GDM1 (cell line): ENCODE results near the gene PCDHGC4.

Experiments
- DNase-seq: peaks from one replicate; lab custom pipeline; 2025; lab: John Stamatoyannopoulos, UW

The PCDHGC4 gene

DNA sequence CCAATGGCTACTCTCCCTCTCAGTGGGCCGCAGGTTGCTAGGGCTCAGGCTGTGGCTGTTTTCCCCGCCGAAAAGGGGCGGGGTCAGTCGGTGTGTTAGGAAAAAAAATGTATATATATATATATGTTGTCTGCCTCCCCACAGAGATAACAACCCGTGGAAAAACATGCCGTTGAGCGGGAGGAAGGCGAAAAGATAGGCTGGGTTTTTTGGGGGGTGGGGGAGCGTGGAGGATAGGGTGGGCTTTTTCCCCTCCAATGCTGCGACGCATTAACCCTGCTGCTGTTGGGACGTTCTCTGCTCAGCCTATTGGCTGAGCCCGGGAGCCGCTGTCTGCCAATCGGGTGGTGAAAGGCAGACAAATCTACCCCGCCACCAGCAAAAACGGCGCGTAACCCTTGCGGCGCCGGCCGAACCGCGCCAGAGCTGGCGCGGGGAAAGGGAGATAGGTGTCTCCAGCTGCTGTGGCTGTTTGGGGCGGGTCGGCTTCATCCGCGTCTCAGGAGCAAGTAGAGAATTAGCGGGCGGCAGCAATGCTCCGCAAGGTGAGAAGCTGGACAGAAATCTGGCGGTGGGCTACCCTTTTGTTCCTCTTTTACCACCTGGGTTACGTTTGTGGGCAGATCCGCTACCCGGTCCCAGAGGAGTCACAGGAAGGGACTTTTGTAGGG lies at the start of gene PCDHGC4:
PCDHGC4 (plus strand) TSS at position 390 of the 671 bp plus-strand sequence; CDS start at position 534, 144 bp downstream.
- DNase-seq = no peak

DNA sequence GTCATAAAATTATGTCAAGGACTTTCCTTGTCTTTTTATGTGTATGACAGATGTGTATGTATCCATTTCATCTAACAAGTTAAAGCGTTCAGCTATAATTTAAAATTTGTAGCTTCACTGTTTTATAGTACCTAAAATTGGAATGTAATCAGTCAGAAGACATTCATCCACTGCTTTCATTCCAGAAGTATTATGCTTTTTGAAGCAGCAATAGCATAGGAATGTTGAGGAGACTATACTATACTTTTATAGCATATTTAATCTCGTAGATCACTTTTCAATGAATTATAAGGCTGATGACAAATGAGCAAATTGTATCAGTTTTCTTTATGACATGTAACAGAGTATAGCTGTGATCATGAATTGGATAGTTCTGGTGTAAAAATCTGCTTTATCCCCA lies 47.6 kb upstream of the PCDHGC4 start:
- no peak for DNase-seq

DNA sequence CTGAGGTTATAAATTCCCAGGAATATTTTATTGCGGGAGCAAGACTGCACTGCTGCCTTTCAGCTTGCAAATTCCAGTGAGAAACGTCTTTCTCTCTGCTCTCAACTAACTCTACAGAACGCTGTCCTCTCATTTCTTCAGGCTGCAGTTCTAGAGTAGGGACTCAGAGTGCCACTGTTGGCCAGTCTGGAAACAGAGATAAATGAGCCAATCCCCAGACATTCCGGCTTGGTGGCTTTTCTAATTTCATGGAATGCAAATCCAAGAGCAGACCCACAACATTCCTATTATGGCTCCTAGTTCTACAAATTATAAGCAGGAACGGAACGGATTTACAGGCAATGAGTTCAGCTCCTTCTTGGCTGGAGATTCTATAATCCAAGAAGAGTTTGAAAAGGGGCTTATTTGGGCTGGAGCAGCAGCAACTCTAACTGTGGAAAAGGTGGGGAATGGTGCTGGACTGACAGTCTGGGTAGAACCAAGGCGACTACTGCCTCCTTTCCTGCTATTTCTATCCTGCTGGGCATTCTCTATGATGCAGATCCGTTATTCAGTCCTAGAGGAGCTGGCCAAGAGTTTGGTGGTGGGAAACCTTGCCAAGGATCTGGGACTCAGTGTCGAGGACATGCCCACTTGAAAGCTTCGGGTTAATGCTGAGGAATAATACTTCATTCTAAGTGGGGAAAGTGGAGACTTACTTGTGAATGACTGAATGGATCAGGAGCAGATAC lies 45.3 kb upstream of the PCDHGC4 start:
- DNase-seq = no peak

DNA sequence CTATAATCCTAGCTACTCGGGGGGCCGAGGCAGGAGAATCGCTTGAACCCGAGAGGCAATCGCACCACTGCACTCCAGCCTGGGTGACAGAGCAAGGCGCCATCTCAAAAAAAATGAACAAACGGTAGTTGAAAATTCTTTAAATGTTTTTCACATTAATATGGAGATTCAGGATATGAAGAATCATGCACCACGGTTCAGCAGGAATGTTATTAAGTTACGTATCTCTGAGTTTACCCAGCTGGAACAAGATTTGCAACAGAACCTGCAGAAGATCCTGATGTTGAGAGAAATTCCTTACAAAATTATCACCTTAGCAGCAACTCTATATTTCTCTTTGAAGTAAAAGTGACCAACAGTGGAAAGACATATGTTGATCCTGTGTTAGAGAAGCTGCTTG lies 44.5 kb upstream of the PCDHGC4 start:
- no peak for DNase-seq

DNA sequence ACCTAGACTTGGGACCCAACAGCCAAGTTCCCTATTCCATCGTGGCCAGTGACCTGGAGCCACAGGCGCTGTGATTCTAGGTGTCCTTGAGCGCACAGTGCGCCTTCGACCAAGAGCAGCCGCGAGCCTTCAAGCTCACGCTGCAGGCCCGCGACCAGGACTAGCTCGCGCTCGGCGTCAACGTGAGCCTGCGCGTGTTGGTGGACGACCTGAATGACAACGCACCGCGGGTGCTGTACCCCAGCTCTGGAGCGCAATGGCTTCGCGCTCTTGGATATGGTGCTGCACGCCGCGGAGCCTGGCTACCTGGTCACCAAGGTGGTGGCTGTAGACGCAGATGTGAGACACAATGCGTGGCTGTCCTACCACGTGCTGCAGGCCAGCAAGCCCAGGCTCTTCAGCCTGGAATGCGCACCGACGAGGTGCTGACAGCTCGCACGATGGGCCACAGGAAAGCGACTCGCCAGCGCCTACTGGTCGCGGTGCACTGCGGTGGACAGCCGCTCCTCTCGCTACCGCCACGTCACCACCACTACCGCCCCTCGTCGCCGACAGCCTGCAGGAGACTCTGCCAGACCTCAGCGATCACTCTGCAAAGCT lies 43.2 kb upstream of the PCDHGC4 start:
- no peak for DNase-seq

DNA sequence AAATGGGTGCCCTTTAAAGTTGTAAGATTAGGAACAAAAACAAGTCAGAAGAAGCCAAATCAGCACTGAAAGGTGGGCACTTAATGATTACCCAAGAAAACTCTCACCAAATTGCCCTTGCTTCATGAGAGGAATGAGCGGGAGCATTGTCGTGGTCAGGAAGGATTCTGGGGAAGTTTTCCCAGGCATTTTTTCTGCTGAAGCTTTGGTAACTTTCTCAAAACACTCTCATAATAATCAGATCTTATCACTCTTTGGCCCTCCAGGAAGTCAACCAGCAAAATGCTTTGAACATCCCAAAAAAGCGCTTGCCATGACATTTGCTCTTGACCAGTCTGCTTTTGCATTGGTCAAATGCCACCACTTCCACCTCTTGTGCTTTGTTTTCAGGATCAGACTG lies 19.5 kb upstream of the PCDHGC4 start:
- no peak for DNase-seq

DNA sequence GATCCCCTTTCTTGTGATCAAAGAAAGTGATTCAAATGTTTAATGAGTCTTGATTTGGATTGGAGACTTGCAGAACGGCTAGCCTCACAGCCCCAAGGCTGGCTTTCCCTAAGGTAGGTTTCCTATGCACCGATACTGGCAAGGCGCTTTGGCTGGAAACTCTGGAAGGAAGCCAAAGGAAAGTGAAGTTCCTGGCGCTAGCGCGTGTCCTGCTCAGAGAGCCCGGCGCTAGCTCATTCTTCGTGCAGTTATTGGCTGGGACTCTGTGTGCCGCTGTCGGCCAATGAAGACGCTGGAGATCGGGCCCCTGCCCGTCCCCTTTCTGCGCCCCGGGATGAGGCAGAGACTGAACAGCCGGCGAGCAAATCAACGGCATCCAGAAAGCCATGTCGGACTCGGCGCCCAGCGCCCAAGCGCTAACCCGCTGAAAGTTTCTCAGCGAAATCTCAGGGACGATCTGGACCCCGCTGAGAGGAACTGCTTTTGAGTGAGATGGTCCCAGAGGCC lies 9.2 kb upstream of the PCDHGC4 start, which contains the start of gene PCDHGC3:
PCDHGC3 (plus strand) TSS at position 342 of the 507 bp plus-strand sequence; CDS start at position 493, 151 bp downstream.
- no peak for DNase-seq

DNA sequence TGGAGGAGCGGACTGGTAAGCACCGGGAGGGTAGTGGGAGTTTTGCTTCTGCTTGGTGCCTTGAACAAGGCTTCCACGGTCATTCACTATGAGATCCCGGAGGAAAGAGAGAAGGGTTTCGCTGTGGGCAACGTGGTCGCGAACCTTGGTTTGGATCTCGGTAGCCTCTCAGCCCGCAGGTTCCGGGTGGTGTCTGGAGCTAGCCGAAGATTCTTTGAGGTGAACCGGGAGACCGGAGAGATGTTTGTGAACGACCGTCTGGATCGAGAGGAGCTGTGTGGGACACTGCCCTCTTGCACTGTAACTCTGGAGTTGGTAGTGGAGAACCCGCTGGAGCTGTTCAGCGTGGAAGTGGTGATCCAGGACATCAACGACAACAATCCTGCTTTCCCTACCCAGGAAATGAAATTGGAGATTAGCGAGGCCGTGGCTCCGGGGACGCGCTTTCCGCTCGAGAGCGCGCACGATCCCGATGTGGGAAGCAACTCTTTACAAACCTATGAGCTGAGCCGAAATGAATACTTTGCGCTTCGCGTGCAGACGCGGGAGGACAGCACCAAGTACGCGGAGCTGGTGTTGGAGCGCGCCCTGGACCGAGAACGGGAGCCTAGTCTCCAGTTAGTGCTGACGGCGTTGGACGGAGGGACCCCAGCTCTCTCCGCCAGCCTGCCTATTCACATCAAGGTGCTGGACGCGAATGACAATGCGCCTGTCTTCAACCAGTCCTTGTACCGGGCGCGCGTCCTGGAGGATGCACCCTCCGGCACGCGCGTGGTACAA lies 8.5 kb upstream of the PCDHGC4 start:
- DNase-seq = no peak

DNA sequence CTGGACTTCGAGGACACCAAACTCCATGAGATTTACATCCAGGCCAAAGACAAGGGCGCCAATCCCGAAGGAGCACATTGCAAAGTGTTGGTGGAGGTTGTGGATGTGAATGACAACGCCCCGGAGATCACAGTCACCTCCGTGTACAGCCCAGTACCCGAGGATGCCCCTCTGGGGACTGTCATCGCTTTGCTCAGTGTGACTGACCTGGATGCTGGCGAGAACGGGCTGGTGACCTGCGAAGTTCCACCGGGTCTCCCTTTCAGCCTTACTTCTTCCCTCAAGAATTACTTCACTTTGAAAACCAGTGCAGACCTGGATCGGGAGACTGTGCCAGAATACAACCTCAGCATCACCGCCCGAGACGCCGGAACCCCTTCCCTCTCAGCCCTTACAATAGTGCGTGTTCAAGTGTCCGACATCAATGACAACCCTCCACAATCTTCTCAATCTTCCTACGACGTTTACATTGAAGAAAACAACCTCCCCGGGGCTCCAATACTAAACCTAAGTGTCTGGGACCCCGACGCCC lies 7.7 kb upstream of the PCDHGC4 start:
- no peak for DNase-seq

DNA sequence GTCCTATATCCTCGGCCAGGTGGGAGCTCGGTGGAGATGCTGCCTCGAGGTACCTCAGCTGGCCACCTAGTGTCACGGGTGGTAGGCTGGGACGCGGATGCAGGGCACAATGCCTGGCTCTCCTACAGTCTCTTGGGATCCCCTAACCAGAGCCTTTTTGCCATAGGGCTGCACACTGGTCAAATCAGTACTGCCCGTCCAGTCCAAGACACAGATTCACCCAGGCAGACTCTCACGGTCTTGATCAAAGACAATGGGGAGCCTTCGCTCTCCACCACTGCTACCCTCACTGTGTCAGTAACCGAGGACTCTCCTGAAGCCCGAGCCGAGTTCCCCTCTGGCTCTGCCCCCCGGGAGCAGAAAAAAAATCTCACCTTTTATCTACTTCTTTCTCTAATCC lies 7.0 kb upstream of the PCDHGC4 start:
- DNase-seq = no peak

DNA sequence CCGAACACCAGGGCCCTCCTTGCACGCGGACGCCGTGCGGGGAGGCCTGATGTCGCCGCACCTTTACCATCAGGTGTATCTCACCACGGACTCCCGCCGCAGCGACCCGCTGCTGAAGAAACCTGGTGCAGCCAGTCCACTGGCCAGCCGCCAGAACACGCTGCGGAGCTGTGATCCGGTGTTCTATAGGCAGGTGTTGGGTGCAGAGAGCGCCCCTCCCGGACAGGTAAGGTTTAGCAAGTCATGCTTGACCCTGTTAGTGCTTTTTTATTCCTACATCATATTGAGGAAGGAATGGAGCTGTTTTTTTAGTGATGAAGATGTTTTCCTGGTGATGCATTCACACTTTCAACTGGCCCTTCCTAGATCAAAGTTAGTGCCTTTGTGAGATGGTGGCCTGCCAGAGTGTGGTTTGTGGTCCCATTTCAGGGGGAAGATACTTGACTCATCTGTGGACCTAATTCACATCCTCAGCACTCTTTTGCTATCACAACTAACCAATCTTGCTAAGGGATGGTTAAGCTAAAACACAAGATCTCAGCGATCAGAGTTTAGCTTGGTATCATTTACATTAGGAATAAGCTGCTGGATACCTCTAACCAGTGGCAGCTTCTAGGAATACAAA lies 6.4 kb upstream of the PCDHGC4 start:
- DNase-seq = no peak

DNA sequence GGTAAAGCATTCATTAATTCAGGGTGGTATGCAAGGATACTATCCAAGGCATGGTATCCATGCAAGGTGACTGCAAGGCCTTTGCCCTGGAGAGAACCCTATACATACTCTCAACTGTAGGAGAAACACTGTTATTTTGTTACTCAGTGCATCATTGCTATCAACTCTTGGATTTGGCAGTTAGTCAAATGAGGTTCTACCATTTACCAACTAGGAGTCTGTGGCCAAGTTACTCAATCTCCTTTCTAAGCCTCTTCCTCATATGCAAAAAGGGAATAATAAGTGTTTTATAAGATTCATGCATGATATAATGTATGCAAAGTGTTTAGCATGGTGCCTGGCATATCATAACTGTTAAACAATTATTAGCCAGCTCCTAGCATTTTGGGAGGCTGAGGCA lies 5.1 kb upstream of the PCDHGC4 start:
- no peak for DNase-seq

DNA sequence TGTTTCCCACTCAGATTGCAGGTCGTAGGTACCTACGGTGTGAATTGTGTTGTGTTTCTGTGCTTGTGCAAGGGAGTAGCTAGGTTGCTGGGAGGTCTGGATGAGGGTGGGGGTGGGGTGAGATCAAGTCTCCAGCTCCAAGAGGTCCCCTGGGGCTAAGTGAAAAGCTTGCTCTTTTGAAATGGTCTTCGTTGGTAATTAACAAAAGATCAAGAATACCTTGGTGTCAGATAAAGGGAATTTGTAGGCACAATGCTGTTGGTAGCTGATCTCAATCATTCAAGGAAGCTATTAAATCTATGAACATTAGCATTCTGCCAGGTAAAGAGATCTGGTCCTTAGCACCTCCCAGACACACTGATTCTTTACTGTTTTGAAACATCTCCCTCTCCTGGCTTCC lies 928 bp upstream of the PCDHGC4 start:
- DNase-seq = no peak

DNA sequence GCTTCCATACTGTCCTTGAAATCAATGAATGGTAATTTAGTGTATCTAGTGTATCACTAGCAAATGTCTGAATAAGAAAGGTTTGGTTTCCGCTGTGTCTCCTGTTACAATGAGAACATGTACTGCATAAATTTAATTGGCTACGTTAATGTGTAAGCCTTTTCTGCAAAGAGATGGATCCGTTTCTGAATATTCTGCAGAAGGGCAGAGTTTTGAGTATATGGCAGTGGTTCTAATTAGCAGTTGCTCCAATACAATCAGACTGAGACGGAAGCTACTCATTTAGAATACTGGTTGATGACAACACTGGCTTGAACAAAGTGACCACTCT lies 555 bp upstream of the PCDHGC4 start:
- DNase-seq = no peak

DNA sequence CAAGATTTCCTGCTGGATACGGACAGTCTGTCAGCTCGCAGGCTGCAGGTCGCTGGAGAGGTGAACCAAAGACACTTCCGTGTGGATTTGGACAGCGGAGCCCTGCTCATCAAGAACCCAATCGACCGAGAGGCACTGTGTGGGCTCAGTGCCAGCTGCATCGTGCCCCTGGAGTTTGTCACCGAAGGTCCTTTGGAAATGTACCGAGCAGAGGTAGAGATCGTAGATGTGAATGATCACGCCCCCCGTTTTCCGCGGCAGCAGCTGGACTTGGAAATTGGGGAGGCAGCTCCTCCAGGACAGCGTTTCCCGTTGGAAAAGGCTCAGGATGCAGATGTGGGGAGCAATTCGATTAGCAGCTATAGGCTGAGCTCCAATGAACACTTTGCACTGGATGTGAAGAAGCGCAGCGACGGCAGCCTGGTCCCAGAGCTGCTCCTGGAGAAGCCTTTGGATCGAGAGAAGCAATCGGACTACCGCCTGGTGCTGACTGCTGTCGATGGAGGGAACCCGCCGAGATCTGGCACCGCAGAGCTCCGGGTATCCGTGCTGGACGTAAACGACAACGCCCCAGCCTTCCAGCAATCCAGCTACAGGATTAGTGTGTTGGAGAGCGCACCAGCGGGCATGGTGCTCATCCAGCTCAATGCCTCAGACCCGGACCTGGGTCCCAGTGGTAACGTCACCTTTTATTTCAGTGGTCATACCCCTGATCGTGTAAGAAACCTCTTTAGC lies 658 bp downstream of the PCDHGC4 start:
- DNase-seq = no peak

DNA sequence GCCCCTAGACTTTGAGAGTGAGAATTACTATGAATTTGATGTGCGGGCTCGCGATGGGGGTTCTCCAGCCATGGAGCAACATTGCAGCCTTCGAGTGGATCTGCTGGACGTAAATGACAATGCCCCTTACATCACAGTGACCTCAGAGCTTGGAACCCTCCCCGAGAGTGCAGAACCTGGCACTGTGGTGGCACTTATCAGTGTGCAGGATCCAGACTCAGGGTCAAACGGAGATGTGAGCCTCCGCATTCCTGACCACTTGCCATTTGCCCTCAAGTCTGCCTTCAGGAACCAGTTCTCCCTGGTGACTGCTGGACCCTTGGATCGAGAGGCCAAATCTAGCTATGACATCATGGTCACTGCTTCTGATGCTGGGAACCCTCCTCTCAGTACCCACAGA lies 1.3 kb downstream of the PCDHGC4 start:
- no peak for DNase-seq

DNA sequence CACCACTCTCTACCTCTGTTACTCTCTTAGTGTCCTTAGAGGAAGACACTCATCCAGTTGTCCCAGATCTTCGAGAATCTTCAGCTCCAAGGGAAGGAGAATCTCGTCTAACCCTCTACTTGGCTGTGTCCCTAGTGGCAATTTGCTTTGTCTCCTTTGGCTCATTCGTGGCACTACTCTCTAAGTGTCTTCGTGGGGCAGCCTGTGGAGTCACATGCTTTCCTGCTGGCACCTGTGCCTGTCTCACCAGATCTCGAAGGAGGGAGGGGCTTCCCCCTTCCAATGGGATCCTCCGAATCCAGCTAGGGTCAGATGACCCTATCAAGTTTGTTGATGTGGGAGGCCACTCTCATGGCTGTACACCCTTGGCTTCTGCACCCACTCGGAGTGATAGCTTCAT lies 2.3 kb downstream of the PCDHGC4 start:
- no peak for DNase-seq

DNA sequence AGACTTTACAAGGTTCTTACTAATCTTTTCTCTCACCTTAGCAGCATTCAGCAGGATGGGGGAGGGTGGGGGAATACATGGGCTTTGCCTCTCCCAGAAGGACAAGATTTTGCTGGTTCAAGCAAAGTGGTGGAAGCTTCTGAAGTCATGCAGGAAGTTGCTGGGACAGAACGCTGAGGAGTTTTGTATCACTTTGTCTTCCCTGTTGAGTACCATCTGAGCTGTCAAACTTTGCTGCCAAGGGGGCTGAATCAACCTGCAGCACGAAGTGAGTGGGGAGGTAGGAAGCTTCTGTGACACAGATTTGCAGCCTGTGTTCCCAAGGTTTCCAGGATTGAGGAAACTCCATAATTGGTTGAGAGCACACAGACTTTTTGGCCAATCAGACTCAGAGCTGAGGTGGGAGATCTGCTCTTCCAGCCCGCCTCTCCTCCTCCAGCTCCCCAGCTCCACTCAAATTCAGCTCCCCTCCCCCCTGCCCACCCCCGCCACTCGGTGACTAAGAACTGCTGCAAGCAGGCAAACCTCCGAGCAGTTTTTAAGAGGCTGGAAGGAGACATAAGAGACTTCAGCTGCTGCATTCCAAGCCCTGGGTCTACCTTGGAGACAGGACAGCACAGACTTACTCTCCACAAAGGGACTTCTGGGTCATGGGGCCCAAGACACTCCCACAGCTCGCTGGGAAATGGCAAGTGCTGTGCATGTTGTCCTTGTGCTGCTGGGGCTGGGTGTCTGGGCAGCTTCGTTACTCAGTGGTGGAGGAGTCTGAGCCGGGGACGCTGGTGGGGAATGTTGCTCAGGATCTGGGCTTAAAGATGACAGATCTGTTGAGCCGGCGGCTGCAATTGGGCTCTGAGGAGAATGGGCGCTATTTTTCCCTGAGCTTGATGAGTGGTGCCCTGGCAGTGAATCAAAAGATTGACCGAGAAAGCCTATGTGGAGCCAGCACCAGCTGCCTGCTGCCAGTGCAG lies 4.0 kb downstream of the PCDHGC4 start, which contains the start of gene PCDHGC5:
PCDHGC5 (plus strand) TSS at position 491 of the 971 bp plus-strand sequence; CDS start at position 651, 160 bp downstream.
- no peak for DNase-seq

DNA sequence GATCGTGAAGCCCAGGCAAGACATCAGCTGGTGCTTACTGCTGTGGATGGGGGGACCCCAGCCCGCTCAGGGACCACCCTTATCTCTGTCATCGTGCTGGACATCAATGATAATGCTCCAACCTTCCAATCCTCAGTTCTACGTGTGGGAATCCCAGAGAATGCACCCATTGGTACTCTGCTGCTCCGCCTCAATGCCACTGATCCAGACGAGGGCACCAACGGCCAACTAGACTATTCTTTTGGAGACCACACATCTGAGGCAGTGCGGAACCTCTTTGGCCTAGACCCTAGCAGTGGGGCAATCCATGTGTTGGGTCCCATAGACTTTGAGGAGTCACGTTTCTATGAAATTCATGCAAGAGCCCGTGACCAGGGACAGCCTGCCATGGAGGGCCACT lies 5.0 kb downstream of the PCDHGC4 start:
- DNase-seq = no peak

DNA sequence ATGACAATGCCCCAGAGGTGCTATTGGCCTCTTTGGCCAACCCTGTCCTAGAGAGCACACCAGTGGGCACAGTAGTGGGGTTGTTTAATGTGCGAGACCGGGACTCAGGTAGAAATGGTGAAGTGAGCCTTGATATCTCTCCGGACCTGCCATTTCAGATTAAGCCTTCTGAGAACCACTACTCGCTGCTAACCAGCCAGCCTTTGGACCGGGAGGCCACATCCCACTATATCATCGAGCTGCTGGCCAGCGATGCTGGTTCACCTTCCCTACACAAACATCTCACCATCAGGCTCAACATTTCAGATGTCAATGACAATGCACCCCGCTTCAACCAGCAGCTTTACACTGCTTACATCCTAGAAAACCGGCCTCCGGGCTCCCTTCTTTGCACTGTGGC lies 5.4 kb downstream of the PCDHGC4 start:
- DNase-seq = no peak
